ENCODE measurements around the gene GRM8. TPM values are rescaled to one million over a fixed set of nuclear protein-coding genes. Genes with fewer than 3 reads are reported as not detected.
"Not testable (repeated sequence)": the region's sequence is repeated elsewhere in the genome, so short reads cannot be mapped to it uniquely, and the experiment has no call there.

Gene GRM8
- total and polyA plus RNA-seq, 9 donors, result 0.18 to 0.75 (median 0.26) TPM; not detected in 1

DNA sequence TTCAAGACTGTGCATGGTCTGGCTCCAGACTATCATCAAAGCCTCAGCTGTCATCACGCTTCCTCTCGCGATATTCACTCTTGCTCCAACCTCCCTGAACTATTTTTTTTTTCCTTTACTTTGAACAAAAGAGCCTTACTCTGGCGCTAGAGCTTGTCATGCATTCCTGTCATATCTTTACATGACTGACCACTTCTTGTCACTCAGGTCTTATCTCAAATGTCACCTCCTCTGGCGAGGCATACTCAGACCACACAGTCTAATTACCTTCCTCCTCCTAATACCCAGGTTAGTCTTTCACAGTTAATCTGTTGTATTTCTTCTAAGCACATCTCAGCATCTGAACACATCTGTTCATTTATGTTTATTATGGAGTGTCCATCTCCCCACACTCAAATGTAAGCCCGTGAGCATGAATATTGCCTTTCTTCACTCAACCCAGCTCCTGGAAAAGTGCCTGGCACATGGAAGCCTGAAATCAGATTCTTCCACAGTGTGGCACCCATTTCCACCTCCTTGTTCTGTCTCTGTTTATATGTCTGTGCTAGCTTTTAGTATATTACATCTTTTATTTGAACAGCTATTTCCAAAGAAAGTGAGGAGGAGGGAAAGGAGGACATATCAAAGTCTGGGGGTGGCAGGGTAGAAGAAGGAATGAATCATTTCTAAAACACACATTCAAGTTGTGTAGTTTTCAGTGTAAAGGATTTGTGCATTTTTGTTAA is 351.5 kb downstream of the GRM8 start:
- not testable (repeated sequence) for H3K4me1 ChIP-seq (ENCODE audit: control insufficient read depth, insufficient read depth, low read length); H3K36me3 ChIP-seq (ENCODE audit: control insufficient read depth, insufficient read depth, low read length); H3K27ac ChIP-seq (ENCODE audit: low read length); H3K9me3 ChIP-seq (replicated peaks; ENCODE audit: control insufficient read depth, low read depth, low read length); H3K4me3 ChIP-seq (ENCODE audit: low read length); H3K27me3 ChIP-seq (ENCODE audit: control insufficient read depth, insufficient read depth, low read length); DNase-seq
- no CpG with 5 or more reads among the region's 6 CpGs for WGBS (ENCODE audit: insufficient coverage)

DNA sequence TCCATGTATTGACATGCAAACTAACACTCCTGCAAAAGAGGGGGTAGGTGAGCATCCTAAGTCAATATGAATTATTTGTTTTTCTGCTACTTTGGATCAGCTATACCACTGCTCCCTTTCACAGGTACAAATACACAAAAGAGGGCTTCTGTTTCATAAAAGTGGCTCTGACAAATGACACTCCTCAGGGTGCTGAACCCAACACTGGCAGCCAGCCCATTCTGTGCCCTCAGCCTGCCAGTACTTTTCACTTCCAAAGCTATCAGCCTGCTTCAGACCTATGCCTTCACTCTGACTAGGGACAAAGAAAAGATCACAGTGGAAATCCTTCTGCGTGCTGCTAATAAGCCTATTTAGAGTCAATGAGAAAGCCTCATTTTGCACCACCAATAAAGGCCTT is 364.8 kb downstream of the GRM8 start:
- not testable (repeated sequence) for H3K9me3 ChIP-seq (replicated peaks; ENCODE audit: control insufficient read depth, low read depth, low read length); H3K4me1 ChIP-seq (ENCODE audit: control insufficient read depth, insufficient read depth, low read length); H3K27ac ChIP-seq (ENCODE audit: low read length); DNase-seq; H3K27me3 ChIP-seq (ENCODE audit: control insufficient read depth, insufficient read depth, low read length); H3K4me3 ChIP-seq (ENCODE audit: low read length); H3K36me3 ChIP-seq (ENCODE audit: control insufficient read depth, insufficient read depth, low read length)
- no CpG with 5 or more reads among the region's 1 CpG for WGBS (ENCODE audit: insufficient coverage)

DNA sequence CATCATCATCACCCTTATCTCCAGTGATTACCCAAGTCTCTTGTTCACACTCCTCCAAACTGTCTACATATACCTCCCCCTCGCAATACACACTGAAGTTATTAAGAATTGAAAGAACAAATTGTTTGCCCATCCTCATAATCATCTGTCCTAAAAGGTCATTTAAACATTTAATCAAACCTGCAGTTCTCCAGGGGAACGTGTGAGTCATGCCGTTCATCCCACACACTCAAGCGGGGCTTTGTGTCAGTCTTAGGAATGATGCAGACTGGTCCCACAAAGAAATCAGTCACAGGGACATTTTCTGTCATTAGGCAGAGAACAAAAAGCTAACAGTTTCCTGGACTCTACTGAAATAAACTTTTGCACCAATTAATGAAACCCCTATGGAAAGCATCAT is 365.2 kb downstream of the GRM8 start:
- not testable (repeated sequence) for H3K4me3 ChIP-seq (ENCODE audit: low read length); H3K4me1 ChIP-seq (ENCODE audit: control insufficient read depth, insufficient read depth, low read length); H3K9me3 ChIP-seq (replicated peaks; ENCODE audit: control insufficient read depth, low read depth, low read length); H3K27me3 ChIP-seq (ENCODE audit: control insufficient read depth, insufficient read depth, low read length); DNase-seq; H3K36me3 ChIP-seq (ENCODE audit: control insufficient read depth, insufficient read depth, low read length); H3K27ac ChIP-seq (ENCODE audit: low read length)
- 100% methylated on average over 1 of the region's 4 CpGs for WGBS (ENCODE audit: insufficient coverage)

DNA sequence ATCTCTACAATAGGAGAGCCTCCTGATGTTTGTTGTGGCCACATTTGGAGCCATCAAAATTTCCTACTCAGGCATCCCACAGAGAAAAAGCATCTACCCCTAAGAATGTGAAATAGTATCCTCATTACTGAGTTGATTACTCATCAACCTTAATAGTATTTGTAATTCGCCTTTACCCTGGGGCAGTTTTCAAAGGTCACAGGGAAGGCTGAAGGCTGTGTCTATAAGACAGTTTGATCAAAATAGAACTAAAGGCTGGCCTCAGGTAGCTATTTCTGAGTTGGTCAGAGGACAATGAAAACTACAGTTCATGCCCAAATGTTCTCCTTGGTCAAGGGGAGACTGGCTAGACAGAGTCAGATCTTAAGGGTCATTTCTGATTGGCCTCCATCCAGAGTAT is 370.0 kb downstream of the GRM8 start:
- not testable (repeated sequence) for H3K9me3 ChIP-seq (replicated peaks; ENCODE audit: control insufficient read depth, low read depth, low read length); DNase-seq; H3K36me3 ChIP-seq (ENCODE audit: control insufficient read depth, insufficient read depth, low read length); H3K4me3 ChIP-seq (ENCODE audit: low read length); H3K4me1 ChIP-seq (ENCODE audit: control insufficient read depth, insufficient read depth, low read length); H3K27ac ChIP-seq (ENCODE audit: low read length); H3K27me3 ChIP-seq (ENCODE audit: control insufficient read depth, insufficient read depth, low read length)
- WGBS (ENCODE audit: insufficient coverage), result no CpG with 5 or more reads among the region's 1 CpG

DNA sequence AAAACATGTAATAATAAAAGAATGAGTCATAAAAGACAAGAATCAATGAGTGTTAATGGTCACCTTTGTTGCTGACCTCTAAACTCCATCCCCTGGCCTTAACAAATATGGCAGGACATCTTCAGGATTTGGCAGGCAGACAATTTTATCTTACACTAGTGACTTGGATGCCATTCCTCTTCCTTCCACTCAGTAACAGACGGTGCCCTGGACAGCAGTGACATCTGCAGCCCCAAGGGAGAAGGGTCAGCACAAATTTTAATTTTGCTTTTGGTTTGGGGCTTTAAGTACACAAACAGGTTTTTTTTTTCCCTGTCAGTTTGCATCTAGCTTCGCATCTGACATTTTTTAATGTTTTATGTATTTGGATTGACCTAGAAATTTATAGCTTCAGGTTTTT is 370.8 kb downstream of the GRM8 start:
- H3K4me1 ChIP-seq (ENCODE audit: control insufficient read depth, insufficient read depth, low read length); H3K27ac ChIP-seq (ENCODE audit: low read length); H3K27me3 ChIP-seq (ENCODE audit: control insufficient read depth, insufficient read depth, low read length); H3K4me3 ChIP-seq (ENCODE audit: low read length); H3K36me3 ChIP-seq (ENCODE audit: control insufficient read depth, insufficient read depth, low read length); H3K9me3 ChIP-seq (replicated peaks; ENCODE audit: control insufficient read depth, low read depth, low read length); DNase-seq: not testable (repeated sequence)
- WGBS (ENCODE audit: insufficient coverage), result no CpG with 5 or more reads among the region's 2 CpGs

DNA sequence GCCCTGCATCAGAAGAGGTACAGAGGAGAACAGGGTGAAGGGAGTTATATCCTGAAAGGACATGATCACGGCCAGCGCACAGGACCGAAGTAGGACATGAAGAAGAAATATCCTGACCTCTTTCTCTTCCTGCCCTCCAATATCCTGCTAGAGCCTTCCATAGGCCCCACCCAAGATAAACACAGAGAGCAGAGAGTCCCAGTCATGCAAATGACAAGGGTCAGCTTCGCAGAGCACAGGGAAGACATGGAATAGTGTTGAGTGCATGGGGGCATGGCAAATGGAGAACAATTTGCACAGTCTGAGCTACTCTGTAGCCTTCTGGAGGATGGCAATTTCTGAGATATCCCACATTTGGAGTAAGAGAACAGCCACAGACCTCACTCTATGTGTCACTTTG is 371.4 kb downstream of the GRM8 start:
- Histone ChIP-seq H3K4me3 (ENCODE audit: low read length) (no peak overlapping the region), H3K4me1 (ENCODE audit: control insufficient read depth, insufficient read depth, low read length) (no peaks in the 10 kb centered on the region), H3K27ac (ENCODE audit: low read length) (no peak overlapping the region), H3K27me3 (ENCODE audit: control insufficient read depth, insufficient read depth, low read length) (no peaks in the 10 kb centered on the region), H3K9me3 (replicated peaks; ENCODE audit: control insufficient read depth, low read depth, low read length) (no peaks in the 10 kb centered on the region), H3K36me3 (ENCODE audit: control insufficient read depth, insufficient read depth, low read length) (no peaks in the 10 kb centered on the region)
- DNase-seq, result no peak
- WGBS (ENCODE audit: insufficient coverage), result 60% methylated on average over 1 of the region's 4 CpGs

DNA sequence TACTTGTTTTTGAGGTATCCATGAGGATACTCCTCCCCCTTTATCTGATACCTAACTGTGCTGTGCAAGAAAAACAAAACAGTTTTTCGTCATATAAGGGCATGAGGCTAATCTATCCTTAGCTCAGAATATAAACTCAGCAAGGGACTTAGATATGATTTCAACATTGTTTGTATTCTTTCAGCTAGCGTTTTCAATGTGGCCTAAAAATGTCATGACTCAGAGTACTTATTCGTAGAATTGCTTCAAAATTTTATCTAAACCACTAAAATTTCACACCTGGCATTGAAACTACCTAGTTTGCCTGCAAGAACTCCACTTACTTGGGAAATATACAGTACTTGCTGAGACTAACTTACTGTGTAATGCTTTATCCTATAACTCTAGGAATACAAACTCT is 376.2 kb downstream of the GRM8 start:
- WGBS (ENCODE audit: insufficient coverage), result 88% methylated on average over 1 of the region's 3 CpGs

DNA sequence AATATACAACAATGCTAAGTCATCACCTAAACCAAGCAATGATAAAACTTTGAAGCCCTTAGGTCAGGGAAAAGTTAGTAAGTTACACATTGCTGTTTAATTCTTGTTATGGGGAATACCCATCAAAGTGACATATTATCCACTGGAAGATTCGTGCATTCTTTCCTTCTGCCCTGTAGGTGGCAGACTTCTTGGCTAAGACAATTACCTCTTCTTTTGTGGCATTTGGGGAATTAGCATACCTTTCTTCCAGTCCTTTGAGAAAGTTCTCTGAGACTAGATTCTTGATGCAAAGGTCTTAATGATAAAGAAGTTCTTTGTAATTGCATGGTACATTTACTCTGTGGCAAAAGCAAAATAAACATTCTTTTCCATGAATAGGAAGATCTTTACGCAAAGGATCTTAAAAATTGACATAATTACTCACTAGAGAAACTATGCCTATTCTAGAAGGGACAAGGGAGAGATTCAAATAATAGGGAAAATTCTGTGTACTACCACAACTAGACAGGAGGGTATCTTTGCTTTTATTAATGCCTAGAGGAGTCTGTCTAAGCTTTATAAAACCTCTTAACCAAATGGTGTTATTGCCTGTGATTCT is 395.9 kb downstream of the GRM8 start:
- Histone ChIP-seq H3K27me3 (ENCODE audit: control insufficient read depth, insufficient read depth, low read length) (no peaks in the 10 kb centered on the region), H3K27ac (ENCODE audit: low read length) (no peak overlapping the region), H3K36me3 (ENCODE audit: control insufficient read depth, insufficient read depth, low read length) (no peaks in the 10 kb centered on the region), H3K4me1 (ENCODE audit: control insufficient read depth, insufficient read depth, low read length) (no peaks in the 10 kb centered on the region), H3K4me3 (ENCODE audit: low read length) (no peak overlapping the region), H3K9me3 (replicated peaks; ENCODE audit: control insufficient read depth, low read depth, low read length) (no peaks in the 10 kb centered on the region)
- no CpG with 5 or more reads among the region's 2 CpGs for WGBS (ENCODE audit: insufficient coverage)
- no peak for DNase-seq

More for the DNA sequence above, 376.2 kb downstream of the GRM8 start:
- DNase-seq; H3K36me3 ChIP-seq (ENCODE audit: control insufficient read depth, insufficient read depth, low read length); H3K27me3 ChIP-seq (ENCODE audit: control insufficient read depth, insufficient read depth, low read length); H3K4me3 ChIP-seq (ENCODE audit: low read length); H3K9me3 ChIP-seq (replicated peaks; ENCODE audit: control insufficient read depth, low read depth, low read length); H3K27ac ChIP-seq (ENCODE audit: low read length); H3K4me1 ChIP-seq (ENCODE audit: control insufficient read depth, insufficient read depth, low read length): not testable (repeated sequence)

DNA sequence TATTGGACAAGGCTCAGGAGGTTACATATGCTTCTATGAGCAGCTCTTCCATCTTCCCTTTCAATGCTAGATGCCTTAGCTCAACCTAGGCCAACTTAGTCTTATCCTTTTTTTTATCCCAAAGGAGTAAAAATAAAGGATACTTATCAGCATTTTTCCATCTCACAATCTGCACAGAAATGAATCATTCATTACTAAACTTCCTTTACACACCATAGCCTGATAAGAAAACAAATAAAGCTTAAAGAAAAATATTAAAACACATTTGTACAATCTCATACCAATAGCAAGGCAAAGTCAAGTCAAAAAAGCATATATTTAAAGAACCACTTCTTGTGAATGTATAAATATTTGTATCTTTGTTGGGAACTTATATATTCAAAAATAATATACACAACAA is 407.4 kb downstream of the GRM8 start:
- H3K4me1 ChIP-seq (ENCODE audit: control insufficient read depth, insufficient read depth, low read length), result no peaks in the 10 kb centered on the region
- no peaks in the 10 kb centered on the region for H3K9me3 ChIP-seq (replicated peaks; ENCODE audit: control insufficient read depth, low read depth, low read length)
- no peaks in the 10 kb centered on the region for H3K36me3 ChIP-seq (ENCODE audit: control insufficient read depth, insufficient read depth, low read length)
- no peaks in the 10 kb centered on the region for H3K27me3 ChIP-seq (ENCODE audit: control insufficient read depth, insufficient read depth, low read length)
- DNase-seq, result no peak
- H3K27ac ChIP-seq (ENCODE audit: low read length), result no peak overlapping the region
- no peak overlapping the region for H3K4me3 ChIP-seq (ENCODE audit: low read length)

DNA sequence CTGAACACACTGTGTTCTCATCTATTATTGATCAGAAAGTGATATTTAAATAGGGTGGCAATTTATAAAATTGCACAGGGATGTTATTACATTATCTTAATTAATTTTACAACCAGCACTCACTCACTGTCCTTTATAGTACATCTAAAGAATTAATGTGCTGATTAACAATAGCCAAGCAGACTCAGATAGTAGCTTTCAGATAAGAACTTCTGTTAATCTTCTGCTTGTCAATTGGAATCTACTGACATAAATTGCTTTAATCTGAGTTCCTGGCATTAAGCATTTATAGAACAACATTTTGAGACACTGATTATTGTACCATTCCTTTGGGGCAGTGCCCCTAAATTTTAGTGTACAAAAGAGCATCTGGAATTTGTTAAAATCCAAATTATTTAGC is 408.9 kb downstream of the GRM8 start:
- H3K27ac ChIP-seq (ENCODE audit: low read length), result no peak overlapping the region
- no peaks in the 10 kb centered on the region for H3K9me3 ChIP-seq (replicated peaks; ENCODE audit: control insufficient read depth, low read depth, low read length)
- H3K27me3 ChIP-seq (ENCODE audit: control insufficient read depth, insufficient read depth, low read length), result no peaks in the 10 kb centered on the region
- H3K36me3 ChIP-seq (ENCODE audit: control insufficient read depth, insufficient read depth, low read length), result no peaks in the 10 kb centered on the region
- DNase-seq, result no peak
- H3K4me1 ChIP-seq (ENCODE audit: control insufficient read depth, insufficient read depth, low read length), result no peaks in the 10 kb centered on the region
- H3K4me3 ChIP-seq (ENCODE audit: low read length), result no peak overlapping the region

DNA sequence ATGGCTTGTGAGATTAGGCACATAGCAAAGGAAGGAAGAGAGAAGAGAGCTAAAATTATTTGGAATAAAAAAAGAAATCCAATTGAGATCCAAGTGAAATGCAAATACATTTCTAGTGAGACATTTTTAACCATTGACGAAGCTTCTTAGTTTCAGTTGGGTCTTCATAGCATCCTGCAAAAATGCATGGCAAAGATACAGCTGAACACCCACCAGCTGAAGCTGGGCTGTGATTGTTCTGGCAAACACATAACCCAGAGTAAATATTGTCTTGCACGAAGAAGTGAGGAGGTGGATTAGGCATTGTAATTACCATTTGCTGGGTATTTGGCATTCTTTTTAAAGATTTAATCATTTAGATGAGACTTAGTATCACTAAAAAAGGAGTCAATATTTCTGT is 409.4 kb downstream of the GRM8 start:
- no peak for DNase-seq
- no CpG with 5 or more reads among the region's 2 CpGs for WGBS (ENCODE audit: insufficient coverage)
- Histone ChIP-seq H3K36me3 (ENCODE audit: control insufficient read depth, insufficient read depth, low read length) (no peaks in the 10 kb centered on the region), H3K4me3 (ENCODE audit: low read length) (no peak overlapping the region), H3K9me3 (replicated peaks; ENCODE audit: control insufficient read depth, low read depth, low read length) (no peaks in the 10 kb centered on the region), H3K4me1 (ENCODE audit: control insufficient read depth, insufficient read depth, low read length) (no peaks in the 10 kb centered on the region), H3K27me3 (ENCODE audit: control insufficient read depth, insufficient read depth, low read length) (no peaks in the 10 kb centered on the region), H3K27ac (ENCODE audit: low read length) (no peak overlapping the region)

Data from muscle of leg (tissue), 11 donors.